Ishikawa (cell line): Measurements from ENCODE around the gene TBC1D8.

ENCODE experiments used
- CEBPB ChIP-seq: IDR thresholded peaks from 2 replicates; pipeline ENCODE4 v1.6.1; 2012
- CREB1 ChIP-seq: IDR thresholded peaks from 2 replicates; pipeline ENCODE4 v1.6.1; 2012; ENCODE audit warnings: low read depth
- EGR1 ChIP-seq: IDR thresholded peaks from 2 replicates; pipeline ENCODE4 v1.6.1; 2012
- EP300 ChIP-seq: IDR thresholded peaks from 2 replicates; pipeline ENCODE4 v1.6.1; 2012; ENCODE audit warnings: borderline replicate concordance
- FOXM1 ChIP-seq: IDR thresholded peaks from 2 replicates; pipeline ENCODE4 v1.6.1; 2012; ENCODE audit warnings: low read depth, borderline replicate concordance
- NFIC ChIP-seq: IDR thresholded peaks from 2 replicates; pipeline ENCODE4 v1.6.1; 2012
- RAD21 ChIP-seq: IDR thresholded peaks from 2 replicates; pipeline ENCODE4 v1.6.1; 2012; ENCODE audit warnings: low read depth
- TAF1 ChIP-seq: IDR thresholded peaks from 2 replicates; pipeline ENCODE4 v1.6.1; 2012; ENCODE audit warnings: low read depth, mild to moderate bottlenecking
- TCF12 ChIP-seq: IDR thresholded peaks from 2 replicates; pipeline ENCODE4 v1.6.1; 2012; ENCODE audit warnings: low read depth
- TEAD4 ChIP-seq: IDR thresholded peaks from 2 replicates; pipeline ENCODE4 v1.6.1; 2012
- YY1 ChIP-seq: IDR thresholded peaks from 2 replicates; pipeline ENCODE4 v1.6.1; 2012; ENCODE audit warnings: low read depth
- ZBTB7A ChIP-seq: IDR thresholded peaks from 2 replicates; pipeline ENCODE4 v1.6.1; 2012; ENCODE audit warnings: low read depth
- TF ChIP-seq, protein P1 (sequence below): IDR thresholded peaks from 2 replicates; pipeline ENCODE4 v1.6.1; 2012
- TF ChIP-seq, protein P2 (sequence below): IDR thresholded peaks from 2 replicates; pipeline ENCODE4 v1.6.1; 2012
- TF ChIP-seq, protein P3 (sequence below): IDR thresholded peaks from 2 replicates; pipeline ENCODE4 v1.6.1; 2012; ENCODE audit warnings: low read depth, mild to moderate bottlenecking

Gene TBC1D8

DNA sequence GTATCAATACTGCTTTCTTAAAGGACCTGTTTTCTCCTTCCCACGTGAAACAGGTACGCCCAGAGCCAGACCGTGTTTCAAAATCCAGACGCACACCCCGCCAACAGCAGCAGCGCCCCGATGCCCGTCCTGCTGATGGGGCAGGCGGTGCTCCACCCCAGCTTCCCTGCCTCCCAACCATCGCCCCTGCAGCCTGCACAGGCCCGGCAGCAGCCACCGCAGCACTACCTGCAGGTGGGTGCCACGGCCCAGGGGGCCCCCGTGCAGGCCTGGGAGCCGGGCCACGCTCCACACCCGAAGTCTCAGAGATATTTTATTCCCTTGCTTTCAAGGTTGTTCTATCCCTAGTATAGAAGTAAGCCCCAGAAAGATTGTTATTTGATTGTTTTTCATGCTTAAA, 157.9 kb downstream of the TBC1D8 start:
- TF ChIP-seq TEAD4 (no peak), CREB1 (no peak), RAD21 (no peak), ZBTB7A (no peak), YY1 (no peak), EGR1 (no peak), EP300 (no peak), NFIC (no peak), CEBPB (no peak), FOXM1 (no peak), TCF12 (no peak), TAF1 (no peak)
- TF ChIP-seq, protein P1, sequence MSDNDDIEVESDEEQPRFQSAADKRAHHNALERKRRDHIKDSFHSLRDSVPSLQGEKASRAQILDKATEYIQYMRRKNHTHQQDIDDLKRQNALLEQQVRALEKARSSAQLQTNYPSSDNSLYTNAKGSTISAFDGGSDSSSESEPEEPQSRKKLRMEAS: no peak
- TF ChIP-seq, protein P2, sequence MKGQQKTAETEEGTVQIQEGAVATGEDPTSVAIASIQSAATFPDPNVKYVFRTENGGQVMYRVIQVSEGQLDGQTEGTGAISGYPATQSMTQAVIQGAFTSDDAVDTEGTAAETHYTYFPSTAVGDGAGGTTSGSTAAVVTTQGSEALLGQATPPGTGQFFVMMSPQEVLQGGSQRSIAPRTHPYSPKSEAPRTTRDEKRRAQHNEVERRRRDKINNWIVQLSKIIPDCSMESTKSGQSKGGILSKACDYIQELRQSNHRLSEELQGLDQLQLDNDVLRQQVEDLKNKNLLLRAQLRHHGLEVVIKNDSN: no peak
- TF ChIP-seq, protein P3, sequence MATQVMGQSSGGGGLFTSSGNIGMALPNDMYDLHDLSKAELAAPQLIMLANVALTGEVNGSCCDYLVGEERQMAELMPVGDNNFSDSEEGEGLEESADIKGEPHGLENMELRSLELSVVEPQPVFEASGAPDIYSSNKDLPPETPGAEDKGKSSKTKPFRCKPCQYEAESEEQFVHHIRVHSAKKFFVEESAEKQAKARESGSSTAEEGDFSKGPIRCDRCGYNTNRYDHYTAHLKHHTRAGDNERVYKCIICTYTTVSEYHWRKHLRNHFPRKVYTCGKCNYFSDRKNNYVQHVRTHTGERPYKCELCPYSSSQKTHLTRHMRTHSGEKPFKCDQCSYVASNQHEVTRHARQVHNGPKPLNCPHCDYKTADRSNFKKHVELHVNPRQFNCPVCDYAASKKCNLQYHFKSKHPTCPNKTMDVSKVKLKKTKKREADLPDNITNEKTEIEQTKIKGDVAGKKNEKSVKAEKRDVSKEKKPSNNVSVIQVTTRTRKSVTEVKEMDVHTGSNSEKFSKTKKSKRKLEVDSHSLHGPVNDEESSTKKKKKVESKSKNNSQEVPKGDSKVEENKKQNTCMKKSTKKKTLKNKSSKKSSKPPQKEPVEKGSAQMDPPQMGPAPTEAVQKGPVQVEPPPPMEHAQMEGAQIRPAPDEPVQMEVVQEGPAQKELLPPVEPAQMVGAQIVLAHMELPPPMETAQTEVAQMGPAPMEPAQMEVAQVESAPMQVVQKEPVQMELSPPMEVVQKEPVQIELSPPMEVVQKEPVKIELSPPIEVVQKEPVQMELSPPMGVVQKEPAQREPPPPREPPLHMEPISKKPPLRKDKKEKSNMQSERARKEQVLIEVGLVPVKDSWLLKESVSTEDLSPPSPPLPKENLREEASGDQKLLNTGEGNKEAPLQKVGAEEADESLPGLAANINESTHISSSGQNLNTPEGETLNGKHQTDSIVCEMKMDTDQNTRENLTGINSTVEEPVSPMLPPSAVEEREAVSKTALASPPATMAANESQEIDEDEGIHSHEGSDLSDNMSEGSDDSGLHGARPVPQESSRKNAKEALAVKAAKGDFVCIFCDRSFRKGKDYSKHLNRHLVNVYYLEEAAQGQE: no peak

DNA sequence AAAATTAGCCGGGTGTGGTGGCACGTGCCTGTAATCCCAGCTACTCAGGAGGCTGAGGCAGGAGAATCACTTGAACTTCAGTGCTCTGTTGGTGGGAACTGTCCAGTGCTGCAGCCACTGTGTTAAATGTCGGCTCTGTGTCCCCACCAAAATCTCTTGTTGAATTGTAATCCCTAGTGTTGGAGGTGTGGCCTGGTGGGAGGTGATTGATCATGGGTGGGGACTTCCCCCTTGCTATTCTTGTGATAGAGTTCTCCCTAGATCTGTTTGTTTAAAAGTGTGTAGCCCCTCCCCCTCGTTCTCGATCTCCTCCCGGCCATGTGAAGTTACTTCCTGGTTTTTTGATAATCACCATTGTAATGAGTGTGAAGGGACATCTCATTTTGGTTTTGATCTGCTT, 158.9 kb downstream of the TBC1D8 start:
- no peak for TF ChIP-seq RAD21
- TF ChIP-seq, protein P3: peak; percentile 44; the same call in 1 of the 2 replicates

DNA sequence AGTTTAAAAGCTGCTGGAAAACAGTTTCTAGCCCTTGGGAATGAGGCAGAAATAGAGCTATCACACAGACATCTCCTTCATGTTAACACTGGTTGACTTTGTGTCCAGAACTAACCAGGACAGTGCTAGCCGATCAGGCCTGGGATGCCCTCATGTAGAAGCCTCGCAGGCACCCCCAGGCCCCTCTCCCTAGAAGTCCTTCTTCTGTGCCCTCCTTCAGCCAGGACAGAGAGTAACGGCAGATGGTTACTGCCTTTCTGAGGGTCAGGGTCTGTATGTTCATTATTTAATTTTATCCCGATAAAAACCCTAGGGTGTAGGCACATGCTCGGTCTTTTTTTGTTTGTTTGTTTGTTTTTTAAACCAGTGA, 159.8 kb downstream of the TBC1D8 start:
- TF ChIP-seq TCF12 (no peak), CREB1 (no peak), TAF1 (no peak), CEBPB (no peak), RAD21 (no peak), EGR1 (no peak)

DNA sequence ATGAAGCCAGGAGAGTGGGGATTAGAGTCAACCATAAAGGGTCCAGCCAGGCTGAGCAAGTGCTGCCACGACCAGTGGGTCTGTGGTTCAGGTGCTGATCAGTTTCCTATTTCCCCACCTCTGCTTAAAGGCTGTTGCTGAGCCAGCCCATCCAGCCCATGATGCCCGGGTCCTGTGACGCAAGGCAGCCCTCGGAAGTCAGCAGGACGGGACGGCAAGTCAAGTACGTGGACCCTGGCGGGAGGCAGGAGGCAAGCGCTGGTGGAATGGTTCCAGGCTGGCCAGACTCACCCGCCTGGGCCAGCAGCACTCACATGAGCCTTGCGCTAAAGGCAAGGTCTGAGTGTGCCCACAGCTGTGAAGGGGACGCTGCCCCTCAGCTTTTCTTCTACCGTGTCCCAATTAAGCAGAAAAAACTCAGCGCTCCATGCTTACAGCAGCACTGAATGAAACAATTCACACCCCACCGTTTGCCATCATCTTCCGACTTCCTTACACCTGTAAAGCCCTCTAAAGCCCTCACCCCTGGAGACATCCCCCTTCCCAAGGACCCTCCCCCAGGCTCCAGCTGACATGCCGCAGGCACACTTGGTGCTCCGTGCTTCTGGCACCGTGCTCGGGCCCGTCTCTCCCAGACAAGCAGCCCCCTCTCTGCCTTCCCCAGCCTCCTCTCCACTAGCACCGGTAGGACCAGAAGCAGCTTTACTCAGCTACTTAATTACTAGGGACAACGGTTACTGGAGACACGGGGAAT, 160.4 kb downstream of the TBC1D8 start:
- TF ChIP-seq RAD21 (no peak), NFIC (no peak), ZBTB7A (no peak), FOXM1 (no peak), CEBPB (no peak), YY1 (no peak), TAF1 (no peak), EGR1 (no peak), TCF12 (no peak), TEAD4 (no peak), EP300 (no peak), CREB1 (no peak)
- TF ChIP-seq, protein P3: no peak
- TF ChIP-seq, protein P2: no peak
- TF ChIP-seq, protein P1: no peak
